ENCODE measurements around the gene CORO2A.

GRCh38 chr9:98178874-98179850, 13.3 kb downstream of the CORO2A start:
- TF ChIP-seq, protein P1, sequence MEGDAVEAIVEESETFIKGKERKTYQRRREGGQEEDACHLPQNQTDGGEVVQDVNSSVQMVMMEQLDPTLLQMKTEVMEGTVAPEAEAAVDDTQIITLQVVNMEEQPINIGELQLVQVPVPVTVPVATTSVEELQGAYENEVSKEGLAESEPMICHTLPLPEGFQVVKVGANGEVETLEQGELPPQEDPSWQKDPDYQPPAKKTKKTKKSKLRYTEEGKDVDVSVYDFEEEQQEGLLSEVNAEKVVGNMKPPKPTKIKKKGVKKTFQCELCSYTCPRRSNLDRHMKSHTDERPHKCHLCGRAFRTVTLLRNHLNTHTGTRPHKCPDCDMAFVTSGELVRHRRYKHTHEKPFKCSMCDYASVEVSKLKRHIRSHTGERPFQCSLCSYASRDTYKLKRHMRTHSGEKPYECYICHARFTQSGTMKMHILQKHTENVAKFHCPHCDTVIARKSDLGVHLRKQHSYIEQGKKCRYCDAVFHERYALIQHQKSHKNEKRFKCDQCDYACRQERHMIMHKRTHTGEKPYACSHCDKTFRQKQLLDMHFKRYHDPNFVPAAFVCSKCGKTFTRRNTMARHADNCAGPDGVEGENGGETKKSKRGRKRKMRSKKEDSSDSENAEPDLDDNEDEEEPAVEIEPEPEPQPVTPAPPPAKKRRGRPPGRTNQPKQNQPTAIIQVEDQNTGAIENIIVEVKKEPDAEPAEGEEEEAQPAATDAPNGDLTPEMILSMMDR (IDR thresholded peaks at IDR 0.05), result no peak
- no peak for TF ChIP-seq POLR2AphosphoS5 (IDR thresholded peaks at IDR 0.05)
- TF ChIP-seq POLR2A (IDR thresholded peaks at IDR 0.05), result no peak
- TF ChIP-seq EP300 (IDR thresholded peaks at IDR 0.05), result no peak
